Stimulated activated CD8-positive, alpha-beta memory T cell treated with anti-CD3 and anti-CD28 coated beads, Interleukin-4, amount 100 ng/mL, for 4 hours (primary cell): ENCODE results near the gene BPIFB1.

Source experiments
- DNase-seq, 2 donors: peaks; one replicate each; pipeline ENCODE4 v3.0.0-alpha.2; 2020; ENCODE audit warnings: low read depth in 2 of 2, low spot score in 1 of 2

BPIFB1 gene

GRCh38 chr20:33322456-33322855 lies 39.4 kb downstream of the BPIFB1 start:
- DNase-seq = no peak

GRCh38 chr20:33323236-33323635 lies 40.2 kb downstream of the BPIFB1 start:
- no peak for DNase-seq

GRCh38 chr20:33325350-33325749 lies 42.3 kb downstream of the BPIFB1 start:
- no peak for DNase-seq

GRCh38 chr20:33328157-33329137 lies 45.4 kb downstream of the BPIFB1 start:
- no peak for DNase-seq

GRCh38 chr20:33332905-33333456 lies 50.0 kb downstream of the BPIFB1 start:
- DNase-seq = no peak

- DNase-seq = no peak
These were observed 50.6 kb downstream of the BPIFB1 start for GRCh38 chr20:33333616-33334015.

- no peak for DNase-seq
These were observed 51.1 kb downstream of the BPIFB1 start for GRCh38 chr20:33334111-33334510.

GRCh38 chr20:33336375-33336774 lies 53.4 kb downstream of the BPIFB1 start:
- no peak for DNase-seq

GRCh38 chr20:33337119-33337518 lies 54.1 kb downstream of the BPIFB1 start:
- DNase-seq = no peak

GRCh38 chr20:33337531-33338165 lies 54.6 kb downstream of the BPIFB1 start:
- no peak for DNase-seq

GRCh38 chr20:33338467-33339258 lies 55.6 kb downstream of the BPIFB1 start:
- no peak for DNase-seq

- no peak for DNase-seq
These were observed 56.6 kb downstream of the BPIFB1 start for GRCh38 chr20:33339515-33340058.

GRCh38 chr20:33343521-33343920 lies 60.5 kb downstream of the BPIFB1 start:
- DNase-seq = no peak

GRCh38 chr20:33345342-33345741 lies 62.3 kb downstream of the BPIFB1 start:
- DNase-seq = no peak

- DNase-seq = no peak
These were observed 65.3 kb downstream of the BPIFB1 start for GRCh38 chr20:33348136-33348937.

- DNase-seq = no peak
These were observed 66.5 kb downstream of the BPIFB1 start for GRCh38 chr20:33349493-33349892.

- DNase-seq = no peak
These were observed 68.7 kb downstream of the BPIFB1 start for GRCh38 chr20:33351696-33352095.

- DNase-seq = no peak
These were observed 69.4 kb downstream of the BPIFB1 start for GRCh38 chr20:33352258-33353012.

- no peak for DNase-seq
These were observed 70.0 kb downstream of the BPIFB1 start for GRCh38 chr20:33353013-33353402.
